Neural crest cell (in vitro differentiated cells): ENCODE data around the gene SSTR4. TPM values are rescaled to one million over a fixed set of nuclear protein-coding genes. Genes with fewer than 3 reads are reported as not detected.

ENCODE experiments used
- DNase-seq: peaks from one replicate; pipeline ENCODE4 v3.0.0; 2021; ENCODE audit warnings: low read depth, mixed read lengths, low spot score
- H3K27ac Mint-ChIP-seq: one replicate; pipeline ENCODE4 v1.8.0; 2021; ENCODE audit warnings: mild to moderate bottlenecking, mixed read lengths; ENCODE audit not compliant: unreplicated experiment
- H3K27me3 Mint-ChIP-seq: 2 replicates; pipeline ENCODE4 v1.8.0; 2021; ENCODE audit warnings: low read depth, mild to moderate bottlenecking, mixed read lengths
- H3K36me3 Mint-ChIP-seq: 2 replicates; pipeline ENCODE4 v1.8.0; 2021; ENCODE audit warnings: low read depth, mild to moderate bottlenecking, mixed read lengths
- H3K4me1 Mint-ChIP-seq: 2 replicates; pipeline ENCODE4 v1.8.0; 2021; ENCODE audit warnings: mixed read lengths
- H3K4me3 Mint-ChIP-seq: one replicate; pipeline ENCODE4 v1.8.0; 2021; ENCODE audit warnings: mild to moderate bottlenecking, mixed read lengths
- H3K9me3 Mint-ChIP-seq: 2 replicates; pipeline ENCODE4 v1.8.0; 2021; ENCODE audit warnings: mixed read lengths
- CTCF ChIP-seq: fragments of 200-600 bp; sonication (generic); conservative IDR thresholded peaks from 2 replicates; pipeline ENCODE4 v1.5.0; 2021; ENCODE audit warnings: antibody characterized with exemption, mild to moderate bottlenecking
- total RNA-seq: library from RNA; stranded (reverse); gene quantifications from 2 replicates; pipeline ENCODE4 v1.2.1, GENCODE V29; 2021

SSTR4 gene
- total RNA-seq, 1 donor from 2014 or later, result not detected

GRCh38 chr20:23039885-23040508 is 4.9 kb downstream of the SSTR4 start:
- Mint-ChIP-seq H3K4me3 (no peak overlapping the region), H3K27ac (no peak overlapping the region), H3K27me3 (peaks cover 96% of the 10 kb centered on the region), H3K4me1 (no peaks in the 10 kb centered on the region), H3K9me3 (no peaks in the 10 kb centered on the region), H3K36me3 (no peaks in the 10 kb centered on the region)
- TF ChIP-seq CTCF, result no peak
- no peak for DNase-seq

- Mint-ChIP-seq H3K4me3 (no peak overlapping the region), H3K27ac (no peak overlapping the region), H3K9me3 (no peaks in the 10 kb centered on the region), H3K4me1 (peaks cover 4% of the 10 kb centered on the region), H3K27me3 (peaks cover 100% of the 10 kb centered on the region), H3K36me3 (no peaks in the 10 kb centered on the region)
- TF ChIP-seq CTCF, result no peak
- DNase-seq, result no peak
These were observed 7.2 kb downstream of the SSTR4 start for GRCh38 chr20:23042270-23042669.

GRCh38 chr20:23043376-23043775 is 8.3 kb downstream of the SSTR4 start:
- DNase-seq, result no peak
- H3K27me3 Mint-ChIP-seq, result peaks cover 100% of the 10 kb centered on the region
- TF ChIP-seq CTCF, result no peak
- no peaks in the 10 kb centered on the region for H3K36me3 Mint-ChIP-seq
- H3K27ac Mint-ChIP-seq, result no peak overlapping the region
- H3K9me3 Mint-ChIP-seq, result no peaks in the 10 kb centered on the region
- no peak overlapping the region for H3K4me3 Mint-ChIP-seq
- peaks cover 4% of the 10 kb centered on the region for H3K4me1 Mint-ChIP-seq

DNA sequence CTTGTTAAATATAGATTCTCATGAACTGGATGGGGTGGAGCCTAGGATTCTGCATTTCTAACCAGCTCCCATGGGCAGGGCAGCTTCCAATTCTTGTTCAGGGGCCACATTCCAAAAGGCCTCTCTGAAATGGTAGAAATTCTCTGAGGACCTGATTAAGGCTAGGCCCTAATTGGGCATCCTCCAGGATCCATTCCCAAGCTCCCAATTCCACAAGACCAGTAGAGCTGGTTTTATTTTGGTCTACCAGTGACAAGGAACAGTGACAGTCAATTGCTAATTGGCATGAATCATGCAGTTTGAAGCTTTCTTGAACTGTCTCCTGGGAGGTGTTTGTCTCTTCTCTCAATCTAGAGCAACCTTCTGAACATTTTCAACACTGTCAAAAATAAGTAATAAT is 11.3 kb downstream of the SSTR4 start:
- Mint-ChIP-seq H3K4me3 (no peak overlapping the region), H3K27me3 (peaks cover 99% of the 10 kb centered on the region), H3K36me3 (no peaks in the 10 kb centered on the region), H3K27ac (no peak overlapping the region), H3K4me1 (peaks cover 11% of the 10 kb centered on the region), H3K9me3 (no peaks in the 10 kb centered on the region)
- no peak for TF ChIP-seq CTCF
- DNase-seq, result no peak

DNA sequence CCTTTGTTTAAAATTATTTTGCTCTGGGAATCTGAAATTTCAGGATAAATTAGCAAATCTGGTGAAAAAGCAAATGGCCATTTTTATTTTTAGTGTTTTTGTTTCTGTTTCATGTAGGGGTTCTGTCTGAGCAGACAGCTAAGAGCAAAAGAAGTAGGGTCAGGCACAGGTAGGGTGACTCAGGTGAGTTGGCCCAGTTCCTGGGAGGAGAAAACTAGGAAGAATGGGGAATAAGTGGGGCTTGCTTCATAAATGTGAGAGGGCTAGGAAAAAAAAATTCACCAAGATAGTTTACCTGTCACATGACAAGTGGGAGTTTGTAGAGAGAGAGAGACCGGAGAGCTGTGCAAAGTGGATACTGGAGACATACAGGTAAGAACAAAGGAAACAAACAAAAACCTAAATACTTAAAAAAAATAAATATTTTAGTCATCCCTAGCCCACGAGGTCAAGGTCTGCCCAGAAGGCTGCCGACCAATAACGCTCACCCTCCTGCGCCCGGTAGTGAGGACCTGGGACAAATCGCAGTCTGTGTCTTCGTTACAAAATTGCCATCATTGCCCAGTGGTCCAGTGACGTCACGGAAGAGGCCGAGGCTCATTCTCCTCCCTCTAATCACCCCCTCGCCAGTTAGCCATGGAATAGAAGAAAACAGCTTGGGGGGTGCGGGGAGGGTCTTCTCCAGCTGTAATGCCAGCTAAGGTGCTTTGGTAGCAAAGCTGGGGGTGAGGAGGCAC is 12.1 kb downstream of the SSTR4 start:
- Mint-ChIP-seq H3K36me3 (no peaks in the 10 kb centered on the region), H3K4me1 (peaks cover 14% of the 10 kb centered on the region), H3K9me3 (no peaks in the 10 kb centered on the region), H3K4me3 (no peak overlapping the region), H3K27ac (no peak overlapping the region), H3K27me3 (peaks cover 99% of the 10 kb centered on the region)
- no peak for TF ChIP-seq CTCF
- no peak for DNase-seq
